Suprapubic skin (tissue), 4 donors: ENCODE measurements around the gene ARHGAP42. TPM values are rescaled to one million over a fixed set of nuclear protein-coding genes. Genes with fewer than 3 reads are reported as not detected.
A peak's percentile ranks its signal among the peaks of the same experiment; 100 is the strongest.

Source experiments
- DNase-seq, 2 donors: peaks; one replicate each; pipeline ENCODE4 v3.0.0-alpha.2; 2019; ENCODE audit warnings: low spot score in 2 of 2
- H3K27ac ChIP-seq: fragments of 200-600 bp; sonication (generic); one replicate; pipeline ENCODE4 v1.5.1; 2019
- H3K27me3 ChIP-seq: fragments of 200-600 bp; sonication (generic); one replicate; pipeline ENCODE4 v1.5.1; 2019
- H3K36me3 ChIP-seq: fragments of 200-600 bp; sonication (generic); one replicate; pipeline ENCODE4 v1.5.1; 2019
- H3K4me1 ChIP-seq: fragments of 200-600 bp; sonication (generic); one replicate; pipeline ENCODE4 v1.5.1; 2019
- H3K4me3 ChIP-seq: fragments of 200-600 bp; sonication (generic); one replicate; pipeline ENCODE4 v1.5.1; 2019; ENCODE audit warnings: mild to moderate bottlenecking
- H3K9me3 ChIP-seq: fragments of 200-600 bp; sonication (generic); one replicate; pipeline ENCODE4 v1.5.1; 2019
- CTCF ChIP-seq, 2 donors: fragments of 200-600 bp in 1 of 2; fragments of 450-650 bp in 1 of 2; sonication (generic) in 1 of 2; IDR thresholded peaks; one replicate each; pipeline ENCODE4 v1.5.1; 2016 to 2019; ENCODE audit warnings: antibody characterized with exemption in 2 of 2, mild to moderate bottlenecking in 1 of 2, moderate library complexity in 1 of 2
- EP300 ChIP-seq: sonication (generic); formaldehyde crosslinking; IDR thresholded peaks from one replicate; pipeline ENCODE4 v1.6.1; 2017; ENCODE audit warnings: antibody characterized with exemption
- POLR2A ChIP-seq, 2 donors: fragments of 450-650 bp; IDR thresholded peaks; one replicate each; pipeline ENCODE4 v1.6.1; 2017; ENCODE audit warnings: antibody characterized with exemption in 2 of 2, mild to moderate bottlenecking in 2 of 2, moderate library complexity in 2 of 2
- POLR2AphosphoS5 ChIP-seq, 3 donors: sonication (generic); formaldehyde crosslinking; IDR thresholded peaks; one replicate each; pipeline ENCODE4 v1.6.1; 2017; ENCODE audit warnings: antibody characterized with exemption in 3 of 3
- WGBS: methylation state at CpG from one replicate; pipeline ENCODE4 v1.1.5; 2018; 5-methylcytosine and 5-hydroxymethylcytosine counted together
- total RNA-seq, 4 donors: library from RNA; depleted of rRNA; stranded (reverse); fragments of >200 nt; gene quantifications; one replicate each; pipeline ENCODE4 v1.1.0, GENCODE V29; 2016

The ARHGAP42 gene
- total RNA-seq, 4 donors from 2014 or later: 12.4 to 18.4 (median 14.4) TPM

GRCh38 chr11:100849901-100850235 lies 162.8 kb downstream of the ARHGAP42 start:
- no peak overlapping the region for H3K27ac ChIP-seq

GRCh38 chr11:100851147-100851546 lies 164.1 kb downstream of the ARHGAP42 start:
- Histone ChIP-seq H3K4me3 (no peak overlapping the region), H3K27ac (peak overlapping the region; percentile 38), H3K36me3 (no peaks in the 10 kb centered on the region), H3K9me3 (no peaks in the 10 kb centered on the region), H3K27me3 (no peaks in the 10 kb centered on the region), H3K4me1 (peaks cover 21% of the 10 kb centered on the region)
- 81% methylated on average over 4 of the region's 4 CpGs for WGBS
- no peak for DNase-seq
- TF ChIP-seq CTCF (IDR thresholded peaks at IDR 0.05) (no peak), EP300 (no peak), POLR2AphosphoS5 (IDR thresholded peaks at IDR 0.05) (no peak), POLR2A (IDR thresholded peaks at IDR 0.05) (no peak)

More at GRCh38 chr11:100849901-100850235, 162.8 kb downstream of the ARHGAP42 start:
- 55% methylated on average over 4 of the region's 4 CpGs for WGBS
- H3K27me3 ChIP-seq: no peaks in the 10 kb centered on the region
- TF ChIP-seq POLR2AphosphoS5 (IDR thresholded peaks at IDR 0.05) (no peak), EP300 (no peak), CTCF (IDR thresholded peaks at IDR 0.05) (no peak)
- no peaks in the 10 kb centered on the region for H3K36me3 ChIP-seq
- H3K4me1 ChIP-seq: peaks cover 21% of the 10 kb centered on the region
- DNase-seq: no peak
- H3K4me3 ChIP-seq: no peak overlapping the region
- H3K9me3 ChIP-seq: no peaks in the 10 kb centered on the region

- Histone ChIP-seq H3K36me3 (no peaks in the 10 kb centered on the region), H3K4me1 (peaks cover 21% of the 10 kb centered on the region), H3K27me3 (no peaks in the 10 kb centered on the region), H3K4me3 (no peak overlapping the region), H3K9me3 (no peaks in the 10 kb centered on the region), H3K27ac (no peak overlapping the region)
- no peak for DNase-seq
- TF ChIP-seq POLR2A (IDR thresholded peaks at IDR 0.05) (no peak), POLR2AphosphoS5 (IDR thresholded peaks at IDR 0.05) (peak in 1 of 3 donors; percentile 38)
- WGBS: 59% methylated on average over 5 of the region's 5 CpGs
Observed at GRCh38 chr11:100851584-100852152, 164.6 kb downstream of the ARHGAP42 start.

- DNase-seq: no peak
- H3K4me3 ChIP-seq: no peak overlapping the region
- H3K36me3 ChIP-seq: no peaks in the 10 kb centered on the region
- peaks cover 5% of the 10 kb centered on the region for H3K4me1 ChIP-seq
- 0% methylated on average over 1 of the region's 1 CpG for WGBS
- TF ChIP-seq POLR2AphosphoS5 (IDR thresholded peaks at IDR 0.05) (no peak), CTCF (IDR thresholded peaks at IDR 0.05) (peak; percentile 41 to 54)
- no peak overlapping the region for H3K27ac ChIP-seq
- H3K27me3 ChIP-seq: no peaks in the 10 kb centered on the region
- no peaks in the 10 kb centered on the region for H3K9me3 ChIP-seq
Observed at GRCh38 chr11:100855466-100856067, 168.5 kb downstream of the ARHGAP42 start.

GRCh38 chr11:100857236-100858005 lies 170.3 kb downstream of the ARHGAP42 start:
- H3K27ac ChIP-seq: no peak overlapping the region
- no peaks in the 10 kb centered on the region for H3K36me3 ChIP-seq

More at GRCh38 chr11:100857236-100858005, 170.3 kb downstream of the ARHGAP42 start:
- Histone ChIP-seq H3K4me1 (no peaks in the 10 kb centered on the region), H3K4me3 (no peak overlapping the region), H3K27me3 (no peaks in the 10 kb centered on the region), H3K9me3 (no peaks in the 10 kb centered on the region)
- 86% methylated on average over 4 of the region's 4 CpGs for WGBS
- no peak for DNase-seq
- TF ChIP-seq POLR2AphosphoS5 (IDR thresholded peaks at IDR 0.05) (no peak), EP300 (no peak), CTCF (IDR thresholded peaks at IDR 0.05) (no peak), POLR2A (IDR thresholded peaks at IDR 0.05) (no peak)
